GM12878 (cell line): ENCODE data around the gene ZFP36. TPM values are rescaled to one million over a fixed set of nuclear protein-coding genes. Genes with fewer than 3 reads are reported as not detected.

Source experiments
- CEBPZ ChIP-seq: fragments of 150-350 bp; IDR thresholded peaks from 2 replicates; pipeline ENCODE4 v1.6.1; 2016; ENCODE audit warnings: low read depth, low read length
- CTCF ChIP-seq, 3 experiments: IDR thresholded peaks in 2 of 3; conservative IDR thresholded peaks in 1 of 3; 2 replicates each; pipeline ENCODE4 v1.5.1; 2011; ENCODE audit warnings: low read depth in 3 of 3, low read length in 3 of 3, mild to moderate bottlenecking in 3 of 3, control low read depth in 2 of 3, moderate library complexity in 2 of 3, inconsistent platforms in 1 of 3, mixed read lengths in 1 of 3; ENCODE audit not compliant: control insufficient read depth in 2 of 3, insufficient read depth in 1 of 3; ENCODE audit errors: extremely low read depth in 1 of 3
- IKZF1 ChIP-seq: fragments of 450-650 bp; conservative IDR thresholded peaks from 2 replicates; pipeline ENCODE4 v1.6.1; 2017; ENCODE audit warnings: antibody characterized with exemption, mild to moderate bottlenecking
- MEF2B ChIP-seq: fragments of 450-650 bp; IDR thresholded peaks from 2 replicates; pipeline ENCODE4 v1.6.1; 2018; ENCODE audit warnings: mild to moderate bottlenecking, moderate library complexity; ENCODE audit not compliant: partially characterized antibody, poor library complexity, severe bottlenecking
- SIX5 ChIP-seq: IDR thresholded peaks from 2 replicates; pipeline ENCODE4 v1.6.1; 2011; ENCODE audit warnings: mild to moderate bottlenecking, low read depth, low read length, moderate library complexity; ENCODE audit not compliant: severe bottlenecking
- SMC3 ChIP-seq: IDR thresholded peaks from 2 replicates; pipeline ENCODE4 v1.6.1; 2011; ENCODE audit warnings: low read length, improper control_type of control experiment, borderline replicate concordance
- ZNF24 ChIP-seq: fragments of 450-650 bp; IDR thresholded peaks from 2 replicates; pipeline ENCODE4 v1.6.1; 2017; ENCODE audit warnings: antibody characterized with exemption, mild to moderate bottlenecking
- polyA plus RNA-seq, 11 experiments: library from polyadenylated mRNA; depleted of rRNA in 4 of 11; unstranded in 6 of 11; stranded (reverse) in 5 of 11; fragments of >200 nt; fragmentation: Nextera tagmentation in 4 of 11; fragmentation: Illumina TruSeq in 1 of 11; extraction: Ambion mirVana in 4 of 11; extraction: Trizol in 1 of 11; gene quantifications; 1 replicate in 1 of 11; 2 replicates in 10 of 11; pipeline versions ENCODE4 v1.2.1 to v1.2.3, GENCODE V29; 2011 to 2016; ENCODE audit warnings: inconsistent platforms in 2 of 11, missing spikeins in 2 of 11, low read depth in 1 of 11
- total RNA-seq, 4 experiments: library from RNA; depleted of rRNA in 3 of 4; stranded (reverse); fragments of >200 nt in 3 of 4; fragmentation: Illumina TruSeq in 1 of 4; extraction: Trizol in 1 of 4; gene quantifications; 2 replicates each; pipeline versions ENCODE4 v1.2.1 to v1.2.3, GENCODE V29; 2013 to 2021

Gene ZFP36
- total and polyA plus RNA-seq, 10 of the 15 experiments (the other 5 are each of a cell fraction or from before 2014, with no cell fraction given) = 5.3 to 55.0 (median 18.1) TPM

GRCh38 chr19:39381910-39382611 is 24.6 kb upstream of the ZFP36 start (continued):
- no peak for TF ChIP-seq CEBPZ
- TF ChIP-seq SMC3 = no peak
- no peak for TF ChIP-seq CTCF (IDR thresholded peaks at IDR 0.05 in 2 of 3, conservative IDR thresholded peaks at IDR 0.05 in 1 of 3; ENCODE audit: control insufficient read depth in 2 of 3, extremely low read depth in 1 of 3, insufficient read depth in 1 of 3, low read depth in 3 of 3, low read length in 3 of 3)
- no peak for TF ChIP-seq SIX5
- no peak for TF ChIP-seq ZNF24
- TF ChIP-seq IKZF1 = no peak
- TF ChIP-seq MEF2B = no peak
- TF ChIP-seq, all 136 proteins: peak for 0
